HepG2 (cell line): ENCODE results near the gene AASDHPPT. TPM values are rescaled to one million over a fixed set of nuclear protein-coding genes. Genes with fewer than 3 reads are reported as not detected.

Experiments
- ATAC-seq: fragments of 200-7000 bp; cut with Tn5 transposase; 3 replicates; pipeline ENCODE4 v1.9.1; 2020; ENCODE audit warnings: mild to moderate bottlenecking, moderate library complexity
- Bru-seq: library from RNA; stranded (reverse); fragments of 400-500 nt; gene quantifications from one replicate; lab custom pipeline; 2021; lab: Mats Ljungman, UMichigan
- BruChase-seq, 2 experiments: library from RNA; stranded (reverse); fragments of 400-500 nt; gene quantifications; one replicate each; lab custom pipeline; 2021; lab: Mats Ljungman, UMichigan
- BruUV-seq: library from RNA; stranded (reverse); fragments of 400-500 nt; replicated peaks from 2 replicates; lab custom pipeline; 2021; lab: Mats Ljungman, UMichigan
- CTCF ChIA-PET: fragments of 300-600 bp; formaldehyde crosslinking; extraction: SDS; loops from one replicate; lab custom pipeline; 2021; ENCODE audit warnings: low total read pairs, inconsistent platforms, low intra/inter-chr PET ratio; lab: Yijun Ruan, JAX
- POLR2A ChIA-PET: fragments of 350-600 bp; sonication (Branson Sonifier 250); formaldehyde crosslinking; loops from one replicate; lab custom pipeline; 2020; ENCODE audit warnings: antibody characterized with exemption, inconsistent platforms; lab: Yijun Ruan, JAX
- DNase-seq: peaks from one replicate; pipeline ENCODE4 v3.0.0-alpha.2; 2015; ENCODE audit warnings: low spot score
- FAIRE-seq: peaks from 3 replicates; lab custom pipeline; 2011; peaks lifted over from hg19 to GRCh38; lab: Jason Lieb, UNC
- H2AFZ ChIP-seq: one replicate; pipeline ENCODE4 v1.6.1; 2011; ENCODE audit warnings: low read length, inconsistent platforms
- H3K27ac ChIP-seq: fragments of 300-600 bp; 3 replicates; pipeline ENCODE4 v1.8.0; 2011; ENCODE audit warnings: mixed run types, mild to moderate bottlenecking, mixed read lengths, low read length, inconsistent platforms; ENCODE audit not compliant: insufficient read depth; ENCODE audit errors: extremely low read length
- H3K27me3 ChIP-seq, 2 experiments: fragments of 200-600 bp in 1 of 2; 2 replicates in 1 of 2; 3 replicates in 1 of 2; pipeline versions ENCODE4 v1.6.0 to v1.8.0; 2011; ENCODE audit warnings: low read length in 2 of 2, mild to moderate bottlenecking in 2 of 2, moderate library complexity in 2 of 2, inconsistent platforms in 1 of 2; ENCODE audit not compliant: insufficient read depth in 2 of 2, control insufficient read depth in 1 of 2
- H3K36me3 ChIP-seq, 2 experiments: fragments of 200-600 bp in 1 of 2; replicated peaks in 1 of 2; 2 replicates in 1 of 2; 3 replicates in 1 of 2; pipeline versions ENCODE4 v1.5.1 to v1.8.0; 2011; ENCODE audit warnings: low read length in 2 of 2, inconsistent platforms in 1 of 2; ENCODE audit not compliant: insufficient read depth in 2 of 2, control insufficient read depth in 1 of 2
- H3K4me1 ChIP-seq: 2 replicates; pipeline ENCODE4 v1.5.1; 2012; ENCODE audit warnings: low read length, inconsistent platforms; ENCODE audit not compliant: insufficient read depth
- H3K4me2 ChIP-seq: 2 replicates; pipeline ENCODE4 v1.6.0; 2011; ENCODE audit warnings: low read depth, low read length, inconsistent platforms
- H3K4me3 ChIP-seq, 3 experiments: fragments of 200-600 bp in 1 of 3; sonication (generic), shearing (Covaris generic) in 1 of 3; replicated peaks in 1 of 3; 2 replicates each; pipeline ENCODE4 v1.5.1; 2011 to 2016; ENCODE audit warnings: low read length in 3 of 3, inconsistent platforms in 2 of 3, low read depth in 2 of 3, mild to moderate bottlenecking in 2 of 3, control low read depth in 1 of 3, mixed read lengths in 1 of 3; ENCODE audit not compliant: insufficient read depth in 1 of 3
- H3K79me2 ChIP-seq: one replicate; pipeline ENCODE4 v1.6.1; 2011; ENCODE audit warnings: low read length, inconsistent platforms; ENCODE audit not compliant: insufficient read depth
- H3K9ac ChIP-seq: 2 replicates; pipeline ENCODE4 v1.6.0; 2011; ENCODE audit warnings: mild to moderate bottlenecking, low read depth, low read length, inconsistent platforms; ENCODE audit not compliant: insufficient read depth
- H3K9me3 ChIP-seq: 2 replicates; pipeline ENCODE4 v1.5.1; 2012; ENCODE audit warnings: mild to moderate bottlenecking, low read length
- H4K20me1 ChIP-seq: 2 replicates; pipeline ENCODE4 v1.6.0; 2011; ENCODE audit warnings: inconsistent platforms, mild to moderate bottlenecking, low read length, moderate library complexity; ENCODE audit not compliant: insufficient read depth
- DNMT3B ChIP-seq: conservative IDR thresholded peaks from 2 replicates; pipeline ENCODE4 v1.6.1; 2016; ENCODE audit warnings: missing biosample characterization, control low read depth
- HNF1A ChIP-seq, 2 experiments: sonication (generic) in 1 of 2; formaldehyde crosslinking in 1 of 2; IDR thresholded peaks; 2 replicates each; pipeline versions ENCODE4 v1.4.0 to v1.6.1; 2016 to 2020; ENCODE audit warnings: borderline replicate concordance in 1 of 2, low read depth in 1 of 2, mild to moderate bottlenecking in 1 of 2, missing genetic modification reagents in 1 of 2
- KLF13 ChIP-seq: sonication (generic); formaldehyde crosslinking; IDR thresholded peaks from 2 replicates; pipeline ENCODE4 v1.4.0; 2020; ENCODE audit warnings: mild to moderate bottlenecking, missing genetic modification reagents
- ZBTB20 ChIP-seq: sonication (generic); formaldehyde crosslinking; IDR thresholded peaks from 2 replicates; pipeline ENCODE4 v1.8.1; 2023; ENCODE audit warnings: missing genetic modification reagents, low read depth, mild to moderate bottlenecking, borderline replicate concordance
- ZNF772 ChIP-seq: sonication (generic); formaldehyde crosslinking; IDR thresholded peaks from 2 replicates; pipeline ENCODE4 v1.5.0; 2020; ENCODE audit warnings: mild to moderate bottlenecking, missing genetic modification reagents
- ZNF776 ChIP-seq: sonication (generic); formaldehyde crosslinking; IDR thresholded peaks from 2 replicates; pipeline ENCODE4 v1.4.0; 2020; ENCODE audit warnings: mild to moderate bottlenecking, missing genetic modification reagents
- WGBS: methylation state at CpG from one replicate; pipeline ENCODE4 v1.1.6; 2017; ENCODE audit warnings: low lambda C conversion rate; 5-methylcytosine and 5-hydroxymethylcytosine counted together
- in situ Hi-C: cut with HindIII; loops from 2 replicates; pipeline ENCODE4 v1.10.0; 2017; ENCODE audit warnings: low pct_unique_long_range_greater_than_20kb; ENCODE audit not compliant: extremely low pct_ligation_motif_present
- intact Hi-C: fragments of 100-400 bp; cut with micrococcal nuclease; formaldehyde crosslinking; loops from one replicate; pipeline ENCODE4 v1.10.0; 2022; ENCODE audit not compliant: unreplicated experiment
- long read RNA-seq, 2 experiments: library from RNA in 1 of 2; library from polyadenylated mRNA in 1 of 2; stranded (forward) in 1 of 2; unstranded in 1 of 2; transcript quantifications; one replicate each; pipeline ENCODE4 v2.0.0, GENCODE V29; 2019 to 2022
- polyA minus RNA-seq, 3 experiments: library from RNA; depleted of rRNA, polyadenylated mRNA; stranded (reverse); fragments of >200 nt; gene quantifications; 2 replicates each; pipeline ENCODE4 v1.2.3, GENCODE V29; 2011; ENCODE audit warnings: low replicate concordance in 1 of 3
- polyA plus RNA-seq, 8 experiments: library from polyadenylated mRNA; depleted of rRNA in 3 of 8; stranded (reverse) in 7 of 8; unstranded in 1 of 8; fragments of >200 nt; fragmentation: Illumina TruSeq in 4 of 8; extraction: Trizol in 4 of 8; gene quantifications; 2 replicates each; pipeline versions ENCODE4 v1.2.1 to v1.2.3, GENCODE V29; 2011 to 2016; ENCODE audit warnings: low read depth in 4 of 8, missing spikeins in 1 of 8, mixed read lengths in 1 of 8; ENCODE audit not compliant: insufficient read depth in 1 of 8
- total RNA-seq, 5 experiments: library from RNA; depleted of rRNA; stranded (reverse); fragments of >200 nt; fragmentation: Illumina TruSeq; extraction: Trizol; gene quantifications; 2 replicates each; pipeline ENCODE4 v1.2.3, GENCODE V29; 2016; ENCODE audit warnings: low read depth in 1 of 5

Gene AASDHPPT
- total RNA-seq (2016; rRNA removed; fragmentation: Illumina TruSeq; extraction: Trizol): 43.7 and 80.2 TPM in 2 replicates
- 3.1 and 3.5 TPM in 2 replicates for total RNA-seq (2016; cell fraction: cytosol; rRNA removed; fragmentation: Illumina TruSeq; extraction: Trizol; ENCODE audit: low read depth)
- 46.3 and 90.6 TPM in 2 replicates for total RNA-seq (2016; cell fraction: insoluble cytoplasmic fraction; rRNA removed; fragmentation: Illumina TruSeq; extraction: Trizol)
- total RNA-seq (2016; cell fraction: membrane; rRNA removed; fragmentation: Illumina TruSeq; extraction: Trizol): 13.5 and 15.0 TPM in 2 replicates
- 26.3 and 30.1 TPM in 2 replicates for total RNA-seq (2016; cell fraction: nucleus; rRNA removed; fragmentation: Illumina TruSeq; extraction: Trizol)
- polyA plus RNA-seq (2011; rRNA removed): 17.2 and 20.2 TPM in 2 replicates
- polyA plus RNA-seq (2011; cell fraction: cytosol; rRNA removed): 11.5 and 14.9 TPM in 2 replicates
- polyA plus RNA-seq (2011; cell fraction: nucleus; rRNA removed): 5.5 and 8.0 TPM in 2 replicates
- polyA plus RNA-seq (2012): 20.8 and 29.1 TPM in 2 replicates
- polyA plus RNA-seq (2016; cell fraction: cytosol; fragmentation: Illumina TruSeq; extraction: Trizol; ENCODE audit: low read depth): 2.0 and 2.9 TPM in 2 replicates
- 71.2 and 77.4 TPM in 2 replicates for polyA plus RNA-seq (2016; cell fraction: insoluble cytoplasmic fraction; fragmentation: Illumina TruSeq; extraction: Trizol; ENCODE audit: low read depth)
- 6.2 and 7.0 TPM in 2 replicates for polyA plus RNA-seq (2016; cell fraction: membrane; fragmentation: Illumina TruSeq; extraction: Trizol; ENCODE audit: low read depth)
- polyA plus RNA-seq (2016; cell fraction: nucleus; fragmentation: Illumina TruSeq; extraction: Trizol; ENCODE audit: insufficient read depth, low read depth): 28.1 and 28.7 TPM in 2 replicates
- 18.1 and 47.8 TPM in 2 replicates for polyA minus RNA-seq (2011; rRNA and poly(A)+ RNA removed; ENCODE audit: low replicate concordance)
- 24.5 and 26.0 TPM in 2 replicates for polyA minus RNA-seq (2011; cell fraction: cytosol; rRNA and poly(A)+ RNA removed)
- polyA minus RNA-seq (2011; cell fraction: nucleus; rRNA and poly(A)+ RNA removed): 31.3 and 31.5 TPM in 2 replicates
- percentile 95 among the genes with signal in this experiment for Bru-seq, nascent RNA
- BruChase-seq, experiment 1, labeled RNA remaining after a 6-hour chase: percentile 92 among the genes with signal in this experiment
- BruChase-seq, experiment 2, labeled RNA remaining after a 2-hour chase: percentile 91 among the genes with signal in this experiment
- long read RNA-seq, experiment 1, full-length matches to known transcripts: 61 of 67 reads
- long read RNA-seq, experiment 1, partial matches to known transcripts: 3 of 67 reads
- long read RNA-seq, experiment 1, other reads (novel, unspliced or antisense): 3 of 67 reads
- long read RNA-seq, experiment 2, transcript AASDHPPT-201 (6 exons, 2,955 nt): major isoform, 19 of 56 reads
- long read RNA-seq, experiment 2, partial matches to known transcripts: 2 of 56 reads
- long read RNA-seq, experiment 2, other reads (novel, unspliced or antisense): 35 of 56 reads

- Histone ChIP-seq H3K27me3 (no peaks in the 10 kb centered on the region; a peak in 1 of 5 replicates), H3K9ac (peak within 1 kb of the TSS; percentile 98), H3K79me2 (peaks cover 45% of the 10 kb centered on the region), H3K9me3 (no peaks in the 10 kb centered on the region), H3K36me3 (peaks cover 2 to 25% of the 10 kb centered on the region in 2 experiments), H4K20me1 (peaks cover 6% of the 10 kb centered on the region; the same call in 1 of the 2 replicates), H2AFZ (peak within 1 kb of the TSS; percentile 61), H3K4me2 (peak within 1 kb of the TSS; percentile 83), H3K27ac (peak within 1 kb of the TSS; percentile 97), H3K4me3 (peak within 1 kb of the TSS; percentile 88 to 93 (median 90)), H3K4me1 (peaks cover 49% of the 10 kb centered on the region)
- ChIA-PET CTCF (no interaction called here), POLR2A (interaction anchor here (0.6 to 1.5 kb wide), 12 partner anchors 8 to 1380 kb away, joined by 3 to 13 read pairs (median 3); partner anchors contain the start of genes CWF19L2 and MSANTD4)
- in situ Hi-C loops (loop anchor here (5.0 kb wide), 1 partner anchor 56 kb away; the partner anchor contains the start of gene MSANTD4), intact Hi-C loops (loop anchor here (1.0 to 10.0 kb wide), 3 partner anchors 56 to 1117 kb away; partner anchors contain the start of gene MSANTD4)
- BruUV-seq: TSS peak; percentile 63
- DNase-seq (peak; percentile 46), FAIRE-seq (no peak), ATAC-seq (peak; percentile 40)
- WGBS: 0% methylated on average over 18 of the region's 55 CpGs
- TF ChIP-seq DNMT3B (CRISPR knock-in tag): peak; percentile 75
- TF ChIP-seq ZNF772 (CRISPR knock-in tag): 0 out of 2 replicates have a peak, but pooled peaks have one; percentile 20
- TF ChIP-seq KLF13 (CRISPR knock-in tag): no peak
- 0 out of 2 replicates have a peak, but pooled peaks have one; percentile 58 for TF ChIP-seq ZBTB20 (CRISPR knock-in tag)
- TF ChIP-seq ZNF776 (CRISPR knock-in tag): peak; percentile 58; the same call in 1 of the 2 replicates
- TF ChIP-seq HNF1A (IDR thresholded peaks at IDR 0.05; ENCODE audit: low read depth): no peak
- no peak; the same call in none of the 2 replicates for TF ChIP-seq HNF1A (CRISPR knock-in tag; IDR thresholded peaks at IDR 0.05; ENCODE audit: borderline replicate concordance)
Measured at GRCh38 chr11:106077609-106078455, at the start of gene AASDHPPT. TSS of gene AASDHPPT (plus strand) at chr11:106077662. CDS start at chr11:106077711, 49 bp downstream.
